HG02840 (cell line): Measurements from ENCODE around the gene HACD2.

ENCODE experiments used
- ATAC-seq: cut with Tn5 transposase; IDR thresholded peaks from one replicate; pipeline ENCODE4 v1.9.1; 2021; ENCODE audit warnings: mild to moderate bottlenecking, moderate library complexity, moderate number of reproducible peaks; ENCODE audit not compliant: unreplicated experiment, low FRiP score

Gene HACD2

GRCh38 chr3:123527046-123527445, 57.8 kb downstream of the HACD2 start:
- ATAC-seq, result no peak

DNA sequence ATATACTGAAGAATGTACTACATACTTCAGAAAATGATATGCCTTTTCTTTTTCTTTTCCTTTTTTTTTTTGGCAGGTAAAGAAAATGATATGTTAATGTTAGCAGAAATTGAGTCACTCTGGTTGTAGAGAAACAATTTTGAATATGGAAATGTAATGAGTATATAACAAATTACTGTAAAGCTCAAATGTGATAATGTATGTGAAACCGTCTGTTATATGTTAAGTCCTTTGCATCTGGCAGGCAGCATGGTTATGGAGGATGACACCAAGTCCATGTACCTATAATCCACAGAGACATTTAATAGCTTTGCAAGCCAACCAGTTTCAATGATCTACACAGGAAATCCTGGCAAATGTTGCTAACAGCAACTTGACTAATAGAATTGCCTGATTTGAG, 58.4 kb downstream of the HACD2 start:
- ATAC-seq, result no peak

GRCh38 chr3:123525433-123525832, 59.4 kb downstream of the HACD2 start:
- no peak for ATAC-seq

DNA sequence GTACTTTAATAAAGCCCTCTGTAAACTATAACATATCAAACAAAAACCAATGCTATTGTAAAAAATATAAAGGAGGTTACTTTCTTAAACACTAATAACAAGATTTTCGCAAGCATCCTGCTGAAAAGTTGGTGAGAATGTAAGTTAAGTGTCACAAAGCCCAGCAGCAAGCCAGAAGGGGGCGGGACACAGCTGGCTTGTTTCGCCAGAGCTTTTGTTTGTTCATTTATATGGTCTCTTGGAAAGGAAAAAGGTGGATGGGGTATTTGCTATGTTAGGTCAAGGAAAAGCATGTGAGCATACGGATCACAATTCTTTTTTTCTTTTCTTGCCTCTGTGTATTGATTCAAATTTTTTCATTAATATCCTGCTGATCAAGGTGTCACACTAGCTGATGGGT, 59.9 kb downstream of the HACD2 start:
- ATAC-seq, result no peak

GRCh38 chr3:123523023-123523412, 61.8 kb downstream of the HACD2 start:
- ATAC-seq, result no peak

DNA sequence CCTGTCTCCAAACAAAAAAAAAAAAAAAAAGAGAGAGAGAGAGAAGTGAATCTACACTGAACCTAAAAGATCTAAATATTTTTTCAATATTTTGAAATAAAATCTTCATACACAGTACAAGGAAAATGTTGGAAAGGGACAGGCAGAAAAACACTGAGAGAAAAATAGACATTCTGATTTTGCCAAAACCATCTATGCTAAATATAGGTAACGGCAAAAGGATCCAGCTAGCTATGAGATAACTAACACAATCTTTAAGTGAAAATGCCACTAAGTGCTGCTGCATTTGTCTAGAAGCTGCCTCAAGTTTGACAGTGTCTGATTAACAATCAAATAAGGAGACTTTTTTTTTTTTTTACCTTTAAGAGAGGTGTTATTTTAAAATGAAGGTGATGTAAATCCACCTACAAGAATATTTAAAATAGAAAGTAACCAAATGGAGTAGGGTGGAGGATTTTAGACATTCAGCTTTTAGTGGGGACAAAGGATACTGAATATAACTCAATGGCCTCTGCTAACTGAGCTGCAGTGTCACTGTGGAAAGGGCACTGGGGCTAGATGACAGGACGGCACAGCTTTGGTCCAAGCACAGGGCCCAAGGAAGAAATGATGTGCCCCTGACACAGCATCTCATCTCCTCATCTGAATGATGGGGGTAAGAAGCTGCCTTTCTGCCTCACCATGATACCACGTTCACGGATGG, 62.4 kb downstream of the HACD2 start:
- ATAC-seq, result no peak

DNA sequence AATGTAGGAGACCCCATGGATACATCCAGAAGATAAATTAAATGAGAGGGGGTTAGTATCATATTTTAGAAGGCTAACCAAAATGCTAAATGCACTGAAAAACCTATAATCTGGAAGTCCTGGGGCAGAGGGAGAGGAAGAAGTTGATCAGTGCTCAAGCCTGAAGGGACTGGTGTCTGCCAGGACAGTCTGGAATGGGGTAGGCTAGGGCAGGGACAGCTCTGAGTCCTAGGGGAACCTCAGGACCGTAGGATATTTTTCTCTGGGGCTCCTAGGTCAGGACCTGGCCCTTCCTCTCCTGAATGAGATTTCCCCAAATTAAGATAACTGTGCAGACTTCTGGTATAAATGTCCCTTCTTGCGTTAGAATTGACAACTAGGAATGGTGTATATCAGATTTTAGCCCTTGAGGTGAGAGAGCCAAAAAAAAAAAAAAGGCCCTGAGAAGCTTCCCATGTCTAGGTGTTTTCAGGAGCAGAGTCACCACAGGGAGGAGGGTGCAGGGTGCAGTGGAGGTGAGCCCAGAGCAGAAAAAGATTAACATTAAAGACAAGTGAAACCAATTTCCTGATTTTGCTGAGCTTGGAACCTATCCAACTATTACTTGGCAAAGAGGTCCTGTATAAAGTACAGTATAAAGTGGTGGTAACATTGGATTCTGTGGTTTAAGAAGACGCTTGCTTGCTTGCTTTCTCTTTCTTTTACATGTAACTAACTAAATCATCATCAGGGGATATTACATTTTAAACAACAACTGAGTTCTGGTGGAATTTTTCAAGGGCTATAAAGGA, 63.5 kb downstream of the HACD2 start:
- ATAC-seq, result no peak

GRCh38 chr3:123520656-123521055, 64.2 kb downstream of the HACD2 start:
- no peak for ATAC-seq

DNA sequence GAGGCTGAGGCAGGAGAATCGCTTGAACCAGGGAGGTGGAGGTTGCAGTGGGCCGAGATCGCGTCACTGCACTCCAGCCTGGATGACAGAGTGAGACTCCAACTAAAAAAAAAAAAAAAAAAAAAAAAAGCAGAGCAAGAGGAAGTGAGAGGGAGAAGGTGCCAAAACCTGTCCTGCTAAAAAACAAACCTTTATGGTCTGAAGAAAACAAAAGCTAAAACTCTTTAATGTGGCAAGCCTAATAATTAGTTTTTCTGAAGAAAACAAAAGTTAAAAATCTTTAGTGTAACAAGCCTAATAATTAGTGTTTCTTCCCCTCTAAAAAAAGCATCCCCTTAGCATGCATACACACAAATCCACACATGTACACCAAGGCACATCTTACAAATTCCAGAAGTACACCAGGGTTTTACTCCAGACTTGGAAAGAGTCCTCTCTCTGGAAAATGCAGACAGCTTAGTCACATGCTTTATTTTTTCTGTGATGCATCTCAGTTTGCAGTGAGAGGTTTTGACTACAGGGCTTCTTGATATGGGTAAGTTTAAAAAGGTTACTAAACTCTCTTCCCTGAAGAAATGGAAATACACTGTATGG, 65.9 kb downstream of the HACD2 start:
- no peak for ATAC-seq

DNA sequence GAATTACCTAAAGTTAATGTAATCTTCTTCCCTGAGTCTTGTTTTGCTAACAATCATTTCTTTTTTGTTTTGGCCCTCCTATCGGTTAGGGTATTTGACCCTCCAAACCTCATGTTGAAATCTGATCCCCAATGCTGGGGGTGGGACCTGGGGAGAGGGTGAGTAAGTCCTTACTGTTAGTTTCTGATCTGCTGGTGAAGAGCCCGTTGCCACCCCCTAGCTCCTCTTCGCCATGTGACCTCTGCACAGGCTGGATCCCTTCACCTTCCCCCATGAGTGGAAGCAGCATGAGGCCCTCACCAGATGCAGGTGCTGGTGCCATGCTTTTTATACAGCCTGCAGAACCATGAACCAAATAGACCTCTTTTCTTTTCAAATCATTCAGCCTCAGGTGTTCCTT, 73.1 kb downstream of the HACD2 start:
- no peak for ATAC-seq

DNA sequence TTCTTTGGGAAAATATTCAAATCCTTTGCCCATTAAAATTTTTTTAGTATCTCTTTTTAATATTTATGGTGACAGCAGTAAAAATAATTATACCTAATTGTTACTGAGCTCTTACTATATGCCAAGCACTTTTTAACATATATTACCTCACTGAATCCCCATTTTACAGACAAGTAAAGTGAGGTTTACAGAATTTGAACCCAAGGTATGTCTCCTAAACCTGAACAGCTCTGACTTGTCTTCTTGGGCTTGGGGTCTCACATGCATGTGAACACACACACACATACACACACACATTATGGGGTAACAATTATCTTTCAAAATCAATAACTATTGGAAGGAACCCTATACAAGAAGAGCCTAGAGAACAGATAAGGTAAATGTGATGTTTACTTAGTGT, 73.8 kb downstream of the HACD2 start:
- no peak for ATAC-seq

GRCh38 chr3:123508178-123508577, 76.7 kb downstream of the HACD2 start:
- no peak for ATAC-seq

- ATAC-seq, result no peak
Observed at GRCh38 chr3:123505820-123506219, 79.0 kb downstream of the HACD2 start.

DNA sequence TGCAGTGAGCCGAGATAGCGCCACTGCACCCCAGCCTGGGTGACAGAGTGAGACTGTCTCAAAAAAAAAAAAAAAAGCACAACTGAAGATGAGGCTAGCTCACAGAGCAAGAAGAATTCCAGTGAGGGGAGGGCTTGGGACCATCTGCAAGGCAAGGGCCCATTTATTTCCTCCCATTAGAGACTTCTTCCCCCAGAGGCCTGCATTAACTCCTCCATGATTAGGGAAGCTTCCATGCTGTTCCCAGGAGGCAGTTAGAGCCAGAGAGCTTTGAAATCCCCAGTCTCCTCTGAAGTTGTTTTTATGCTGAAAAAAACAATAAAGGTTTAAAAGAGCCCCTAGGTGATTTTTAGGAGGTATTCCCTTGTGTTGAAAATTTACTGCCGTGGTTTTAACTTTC, 81.7 kb downstream of the HACD2 start:
- ATAC-seq, result no peak

- no peak for ATAC-seq
Observed at GRCh38 chr3:123499322-123499721, 85.5 kb downstream of the HACD2 start.

DNA sequence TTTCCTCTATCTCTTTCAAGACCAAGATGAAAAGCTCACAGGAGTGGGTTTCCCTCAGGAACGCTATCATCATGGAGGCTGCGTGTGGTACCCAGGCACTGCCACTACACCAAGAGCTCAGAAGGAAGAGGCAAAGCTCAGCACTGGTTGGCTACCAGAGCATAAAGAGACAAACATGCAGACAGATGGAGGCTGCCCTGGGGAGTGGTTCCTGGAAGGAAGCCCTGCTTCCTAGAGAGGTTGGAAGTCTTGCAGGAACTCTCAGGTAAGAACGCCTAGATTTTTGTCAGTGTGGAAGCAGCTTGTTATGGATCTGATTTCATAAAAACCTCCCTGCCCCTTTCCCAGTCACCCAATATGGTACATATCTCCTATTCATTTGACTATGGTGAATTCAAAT, 86.1 kb downstream of the HACD2 start:
- no peak for ATAC-seq

DNA sequence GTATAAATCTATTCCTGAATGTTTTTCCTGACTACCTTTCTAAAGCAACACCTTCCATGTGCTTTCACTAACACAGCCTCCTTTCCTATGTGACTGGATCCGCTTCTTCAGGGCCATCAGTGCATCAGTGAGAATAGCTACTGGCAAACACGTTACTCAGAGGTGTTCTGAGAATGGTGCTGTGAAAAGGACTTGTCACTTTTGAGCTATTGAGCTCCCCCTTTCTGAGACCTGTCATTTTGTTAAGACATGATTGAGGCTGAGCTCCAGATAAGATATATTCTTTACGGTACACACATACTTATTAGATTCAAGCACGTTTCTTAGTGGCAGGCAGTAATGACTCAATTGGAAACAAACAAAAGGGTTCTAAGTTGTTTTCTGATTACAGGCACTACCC, 90.9 kb downstream of the HACD2 start:
- ATAC-seq, result no peak

DNA sequence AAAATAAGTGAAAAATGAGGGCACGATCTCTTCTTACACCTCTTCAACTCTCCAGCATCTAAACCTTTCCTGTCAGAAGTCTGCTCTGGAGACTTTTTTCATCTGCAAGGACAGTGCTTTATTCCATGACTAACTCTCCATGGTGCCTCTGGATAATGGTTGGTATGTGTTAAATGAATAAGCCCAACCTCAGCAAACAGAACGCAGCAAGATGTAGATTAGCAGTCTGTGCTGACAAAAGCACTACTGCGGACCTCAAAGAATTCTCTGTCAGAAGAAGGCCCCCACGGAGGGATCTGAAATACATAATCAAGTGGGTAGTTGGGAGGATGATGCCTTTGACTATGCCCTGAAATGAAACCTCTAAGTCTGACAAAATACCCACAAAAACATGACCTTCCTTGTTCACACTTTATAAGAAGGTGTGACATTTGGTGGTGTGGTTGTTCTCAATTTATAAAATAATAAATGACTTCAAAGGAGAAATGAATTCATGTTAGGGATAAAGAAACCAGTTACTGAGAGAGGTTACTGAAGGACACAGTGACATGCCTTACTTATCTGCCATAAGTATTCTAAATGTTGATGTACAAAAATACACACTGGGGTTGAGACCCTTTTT, 92.8 kb downstream of the HACD2 start:
- no peak for ATAC-seq

- no peak for ATAC-seq
Observed at GRCh38 chr3:123489400-123490004, 95.4 kb downstream of the HACD2 start.

- no peak for ATAC-seq
Observed at GRCh38 chr3:123488645-123489347, 96.1 kb downstream of the HACD2 start.
